Loucy (cell line): ENCODE results near the gene SLC13A4.
"Not testable (repeated sequence)": the region's sequence is repeated elsewhere in the genome, so short reads cannot be mapped to it uniquely, and the experiment has no call there.

Experiments
- CTCF ChIP-seq: fragments of 200-600 bp; sonication (generic); conservative IDR thresholded peaks from 2 replicates; pipeline ENCODE4 v1.5.1; 2014; ENCODE audit warnings: mild to moderate bottlenecking, antibody characterized with exemption, low read length
- EZH2phosphoT487 ChIP-seq: fragments of 200-600 bp; IDR thresholded peaks from 2 replicates; pipeline ENCODE4 v1.6.1; 2018; ENCODE audit warnings: antibody characterized with exemption, mild to moderate bottlenecking, moderate library complexity, borderline replicate concordance

DNA sequence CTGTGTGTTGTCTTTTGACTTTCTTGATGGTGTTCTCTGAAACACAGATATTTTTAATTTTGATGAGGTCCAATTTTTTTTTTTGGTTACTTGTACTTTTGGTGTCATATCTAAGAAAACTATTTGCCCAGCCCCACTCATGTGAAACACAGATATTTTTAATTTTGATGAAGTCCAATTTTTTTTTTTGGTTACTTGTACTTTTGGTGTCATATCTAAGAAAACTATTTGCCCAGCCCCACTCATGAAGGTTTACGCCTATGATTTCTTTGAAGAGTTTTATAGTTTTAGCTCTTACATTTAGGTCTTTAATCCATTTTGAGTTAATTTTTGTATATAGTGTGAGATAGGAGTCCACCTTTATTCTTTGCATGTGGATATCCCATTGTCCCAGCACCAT, 60.4 kb downstream of the SLC13A4 start:
- TF ChIP-seq CTCF, EZH2phosphoT487: not testable (repeated sequence)
